Left ventricle myocardium superior (tissue), 1 donor: ENCODE measurements around the gene C19orf73. TPM values are rescaled to one million over a fixed set of nuclear protein-coding genes. Genes with fewer than 3 reads are reported as not detected.
"Not testable (repeated sequence)": the region's sequence is repeated elsewhere in the genome, so short reads cannot be mapped to it uniquely, and the experiment has no call there.

Experiments
- ATAC-seq: fragments of 200-7000 bp; cut with Tn5 transposase; one replicate; pipeline ENCODE4 v1.9.1; 2020; ENCODE audit warnings: mild to moderate bottlenecking, moderate library complexity
- DNase-seq: peaks from one replicate; pipeline ENCODE4 v3.0.0-alpha.2; 2020
- intact Hi-C: fragments of 100-400 bp; cut with micrococcal nuclease; formaldehyde crosslinking; loops from one replicate; pipeline ENCODE4 v1.11.0; 2022
- total RNA-seq: library from RNA; stranded (reverse); fragmentation: NEBNext Ultra II Directional; extraction: Animal tissue kit (Norgen Biotek cat#: 25700); gene quantifications from one replicate; pipeline ENCODE4 v1.2.1, GENCODE V29; 2021
- donor health status: DM: no; HTN: yes; CAD: no; lungs with severe emphysema.

Gene C19orf73
- total RNA-seq, 1 donor from 2014 or later: 1.2 TPM

DNA sequence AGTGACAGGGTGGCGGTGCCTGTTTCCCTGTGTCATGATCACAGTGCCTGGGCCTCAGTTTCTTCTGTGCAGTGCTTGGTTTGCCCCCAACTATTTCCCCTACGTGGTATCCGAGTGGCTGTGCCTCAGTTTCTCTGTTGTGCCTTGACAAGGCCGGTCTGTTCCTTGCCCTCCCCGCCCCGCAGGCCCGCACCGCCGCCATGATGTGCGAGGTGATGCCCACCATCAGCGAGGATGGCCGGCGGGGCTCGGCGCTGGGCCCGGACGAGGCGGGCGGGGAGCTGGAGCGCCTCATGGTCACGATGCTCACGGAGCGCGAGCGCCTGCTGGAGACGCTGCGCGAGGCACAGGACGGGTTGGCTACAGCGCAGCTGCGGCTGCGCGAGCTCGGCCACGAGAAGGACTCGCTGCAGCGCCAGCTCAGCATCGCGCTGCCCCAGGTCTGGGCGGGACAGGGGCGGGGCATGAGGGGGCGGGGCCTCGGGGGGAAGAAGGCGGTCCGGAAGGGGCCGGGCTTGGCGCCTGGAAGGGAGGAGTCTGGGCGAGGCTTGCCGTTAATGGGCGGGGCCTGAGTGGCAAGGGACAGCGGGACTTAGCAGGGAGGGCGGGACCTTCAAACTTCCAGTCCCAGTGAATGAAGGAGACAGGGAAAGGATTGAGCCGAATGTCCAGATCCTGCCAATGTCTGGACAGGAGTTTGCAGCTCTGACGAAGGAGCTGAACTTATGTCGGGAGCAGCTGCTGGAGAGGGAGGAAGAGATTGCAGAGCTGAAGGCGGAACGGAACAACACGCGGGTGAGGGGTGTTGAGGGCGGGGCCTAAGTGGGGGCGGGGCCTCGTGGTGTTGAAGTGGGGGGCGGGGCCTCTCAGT is 9.0 kb upstream of the C19orf73 start:
- ATAC-seq: peak; percentile 98
- intact Hi-C loops: no loop called here
- peak; percentile 95 for DNase-seq

DNA sequence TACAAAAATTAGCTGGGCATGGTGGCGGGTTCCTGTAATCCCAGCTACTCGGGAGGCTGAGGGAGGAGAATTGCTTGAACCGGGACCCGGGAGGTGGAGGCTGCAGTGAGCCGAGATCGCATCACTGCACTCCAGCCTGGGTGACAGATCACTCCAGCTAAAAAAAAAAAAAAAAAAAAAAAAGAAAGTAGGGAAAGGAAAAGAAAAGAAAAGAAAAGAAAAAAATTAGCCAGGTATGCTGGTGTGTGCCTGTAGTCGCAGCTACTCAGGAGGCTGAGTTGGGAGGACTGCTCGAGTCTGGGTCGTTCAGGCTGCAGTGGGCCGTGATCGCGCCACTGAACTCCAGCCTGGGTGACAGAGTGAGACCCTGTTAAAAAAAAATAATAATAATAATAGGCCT is 8.3 kb upstream of the C19orf73 start:
- ATAC-seq, DNase-seq, intact Hi-C loops: not testable (repeated sequence)

DNA sequence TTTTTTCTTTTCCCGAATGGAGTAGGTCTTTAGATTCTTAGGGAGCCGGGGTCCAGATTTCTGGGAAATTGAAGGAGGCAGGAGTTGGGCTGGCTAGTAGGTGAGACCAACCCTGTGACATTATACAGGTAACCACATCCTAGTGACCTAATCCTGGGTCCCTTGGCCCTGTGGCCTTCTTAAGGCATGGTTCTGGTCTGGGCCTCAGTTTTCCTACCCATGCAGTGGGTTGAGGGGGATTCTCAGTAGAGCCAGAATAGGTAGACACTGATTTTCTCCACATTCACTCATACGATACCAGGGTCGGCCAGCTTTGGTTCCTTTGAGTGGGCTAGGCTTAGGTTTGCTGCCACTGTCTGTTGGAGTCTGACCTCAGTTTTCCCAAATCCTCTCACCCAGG is 7.6 kb upstream of the C19orf73 start:
- DNase-seq: no peak
- ATAC-seq: no peak
- intact Hi-C loops: no loop called here

DNA sequence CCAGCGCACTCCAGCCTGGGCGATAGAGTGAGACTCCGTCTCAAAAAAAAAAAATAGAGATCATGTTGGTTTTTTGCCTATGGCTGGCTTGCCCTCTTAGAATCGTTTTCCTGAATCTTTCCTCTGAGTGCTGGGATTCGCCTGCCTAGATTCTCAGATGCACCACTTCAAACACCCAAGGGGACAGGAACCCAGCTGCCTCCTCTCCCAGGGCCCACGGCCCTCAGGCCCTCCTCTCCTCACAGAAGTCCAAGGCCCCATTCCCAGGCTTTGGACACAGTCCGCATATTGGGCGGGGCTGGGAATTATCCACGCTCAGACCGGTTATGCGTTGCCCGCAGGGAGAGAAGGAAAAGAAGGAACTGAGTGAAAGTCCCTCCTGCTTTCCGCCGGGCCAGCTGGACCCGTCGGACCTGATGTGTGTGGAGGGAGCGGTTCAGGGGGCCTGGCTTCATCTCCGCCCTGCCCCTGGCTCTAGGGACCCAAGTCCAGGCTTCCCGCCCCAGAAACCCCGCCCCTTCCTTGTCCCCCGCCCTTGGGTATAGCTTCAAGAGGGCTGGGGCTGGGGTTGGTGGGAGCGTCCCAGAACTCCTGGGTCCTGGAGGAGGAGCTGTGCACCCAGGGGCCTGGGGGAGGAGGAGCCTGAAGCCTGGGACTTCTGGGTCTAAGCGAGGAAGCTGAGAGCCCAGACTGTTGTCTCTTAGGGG is 6.2 kb upstream of the C19orf73 start:
- no peak for DNase-seq
- ATAC-seq: no peak
- intact Hi-C loops: no loop called here

DNA sequence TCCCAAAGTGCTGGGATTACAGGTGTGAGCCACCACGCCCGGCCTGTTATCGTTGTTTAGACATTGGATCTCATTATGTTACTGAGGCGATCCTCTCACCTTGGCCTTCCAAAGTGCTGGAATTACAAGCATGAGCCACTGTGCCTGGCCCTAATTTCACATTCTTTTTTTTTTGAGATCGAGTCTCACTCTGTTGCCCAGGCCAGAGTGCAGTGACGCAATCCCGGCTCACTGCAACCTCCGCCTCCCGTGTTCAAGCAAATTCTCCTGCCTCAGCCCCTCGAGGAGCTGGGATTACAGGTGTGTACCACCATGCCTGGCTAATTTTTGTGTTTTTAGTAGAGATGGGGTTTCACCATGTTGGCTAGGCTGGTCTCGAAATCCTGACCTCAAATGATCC is 4.3 kb upstream of the C19orf73 start:
- intact Hi-C loops: not testable (repeated sequence)

DNA sequence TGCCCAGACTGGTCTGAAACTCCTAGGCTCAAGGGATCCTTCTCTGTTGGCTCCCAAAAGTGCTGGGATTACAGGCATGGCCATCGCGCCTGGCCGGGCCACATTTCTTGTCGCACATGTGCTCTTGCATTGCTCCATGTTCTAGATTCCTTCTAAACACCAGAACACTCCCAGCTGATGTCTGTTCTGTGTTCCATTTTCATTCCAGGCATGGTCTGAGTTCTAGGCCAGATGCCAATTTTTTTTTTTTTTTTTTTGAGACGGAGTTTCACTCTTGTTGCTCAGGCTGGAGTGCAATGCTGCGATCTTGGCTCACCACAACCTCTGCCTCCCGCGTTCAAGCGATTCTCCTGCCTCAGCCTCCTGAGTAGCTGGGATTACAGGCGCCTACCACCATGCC is 2.9 kb upstream of the C19orf73 start:
- ATAC-seq, DNase-seq, intact Hi-C loops: not testable (repeated sequence)

More for the DNA sequence above, 4.3 kb upstream of the C19orf73 start:
- not testable (repeated sequence) for DNase-seq, ATAC-seq

DNA sequence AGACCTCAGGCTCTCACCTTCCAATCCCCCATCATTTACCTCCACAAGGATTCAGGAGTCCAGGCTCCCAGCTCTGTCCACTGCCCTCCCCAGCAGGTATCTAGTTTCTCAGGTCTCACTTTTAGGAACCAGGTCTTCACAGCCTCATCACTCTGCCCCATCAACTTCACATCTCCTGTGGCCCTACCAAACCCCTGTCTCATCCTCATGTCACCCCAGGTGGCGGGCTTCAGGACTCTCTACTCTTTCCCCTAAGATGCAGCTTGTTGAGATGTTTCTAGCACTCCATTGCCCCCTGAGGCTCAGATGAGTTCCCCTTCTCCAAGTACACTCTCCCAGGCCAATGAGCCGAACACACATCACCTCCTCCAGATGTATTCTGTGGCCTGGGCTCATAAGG is 1.9 kb upstream of the C19orf73 start:
- DNase-seq: no peak
- intact Hi-C loops: no loop called here
- ATAC-seq: no peak

DNA sequence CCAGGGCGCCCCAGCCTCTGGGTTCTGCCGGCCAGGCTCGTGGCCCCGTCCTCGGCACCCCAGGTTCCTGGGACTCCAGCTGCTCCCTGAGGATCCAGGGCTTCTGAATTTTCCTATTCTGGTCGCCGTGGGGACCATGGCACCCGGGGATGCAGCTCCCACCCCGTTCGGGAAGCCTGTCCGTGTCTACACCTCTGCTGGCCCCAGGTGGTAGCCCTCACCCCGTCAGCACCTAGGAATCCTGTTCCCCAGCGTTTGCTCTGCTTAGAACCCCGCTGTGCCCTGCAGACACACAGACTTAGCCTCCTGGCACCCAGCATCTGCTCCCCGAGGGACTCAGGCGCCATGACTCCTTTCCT is 1.4 kb upstream of the C19orf73 start:
- no peak for DNase-seq
- intact Hi-C loops: no loop called here
- no peak for ATAC-seq

DNA sequence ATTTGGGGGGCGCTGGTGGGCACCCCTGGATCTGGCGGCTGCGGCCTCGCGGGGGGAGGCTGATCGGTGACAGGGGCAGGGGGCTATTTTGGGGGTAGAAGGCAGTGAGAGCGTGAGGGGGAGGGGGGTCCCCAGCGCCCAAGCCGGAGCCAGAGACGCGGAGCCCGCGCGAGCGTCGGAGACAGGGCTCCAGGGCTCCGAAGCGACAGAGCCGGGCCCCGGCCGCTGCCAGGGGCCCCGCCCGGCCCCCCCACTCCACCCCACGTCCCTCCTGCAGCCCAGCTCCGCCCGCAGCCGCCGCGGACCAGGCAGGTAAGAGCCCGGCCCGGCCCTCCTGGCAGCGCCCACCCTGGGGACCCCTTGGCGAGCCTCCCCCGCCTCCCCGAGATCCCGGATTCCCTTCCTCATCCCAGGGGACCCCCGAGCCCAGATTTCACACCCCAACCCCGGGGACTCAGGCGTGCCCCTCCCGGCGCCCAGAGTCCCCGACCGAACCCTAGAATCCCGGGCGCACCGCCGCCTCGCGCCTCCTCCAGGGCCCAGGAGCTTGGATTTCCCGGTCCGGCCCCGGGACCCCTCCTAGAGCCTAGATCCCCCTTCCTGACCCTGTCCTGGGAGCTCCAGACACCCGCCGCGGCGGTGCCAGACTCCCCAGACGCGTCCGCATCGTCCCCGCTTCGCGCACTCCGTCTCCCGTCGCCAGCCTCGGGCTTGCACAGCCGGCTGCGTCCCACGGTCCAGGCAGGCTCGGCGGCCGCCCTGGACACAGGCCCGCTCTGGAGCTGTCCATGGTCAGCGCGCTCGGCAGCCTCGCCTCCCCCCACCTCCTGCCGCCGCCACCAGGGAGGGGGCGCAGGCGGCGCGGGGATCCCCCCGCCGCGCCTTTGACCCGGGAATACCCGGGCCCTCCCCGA is 725 bp upstream of the C19orf73 start, which contains the start of gene PPFIA3:
Gene PPFIA3 (plus strand): TSS at position 134 of the 914 bp plus-strand sequence. CDS start 8,330 bp downstream, outside the sequence.
- peak; percentile 64 for ATAC-seq
- peak; percentile 85 for DNase-seq
- intact Hi-C loops: no loop called here

DNA sequence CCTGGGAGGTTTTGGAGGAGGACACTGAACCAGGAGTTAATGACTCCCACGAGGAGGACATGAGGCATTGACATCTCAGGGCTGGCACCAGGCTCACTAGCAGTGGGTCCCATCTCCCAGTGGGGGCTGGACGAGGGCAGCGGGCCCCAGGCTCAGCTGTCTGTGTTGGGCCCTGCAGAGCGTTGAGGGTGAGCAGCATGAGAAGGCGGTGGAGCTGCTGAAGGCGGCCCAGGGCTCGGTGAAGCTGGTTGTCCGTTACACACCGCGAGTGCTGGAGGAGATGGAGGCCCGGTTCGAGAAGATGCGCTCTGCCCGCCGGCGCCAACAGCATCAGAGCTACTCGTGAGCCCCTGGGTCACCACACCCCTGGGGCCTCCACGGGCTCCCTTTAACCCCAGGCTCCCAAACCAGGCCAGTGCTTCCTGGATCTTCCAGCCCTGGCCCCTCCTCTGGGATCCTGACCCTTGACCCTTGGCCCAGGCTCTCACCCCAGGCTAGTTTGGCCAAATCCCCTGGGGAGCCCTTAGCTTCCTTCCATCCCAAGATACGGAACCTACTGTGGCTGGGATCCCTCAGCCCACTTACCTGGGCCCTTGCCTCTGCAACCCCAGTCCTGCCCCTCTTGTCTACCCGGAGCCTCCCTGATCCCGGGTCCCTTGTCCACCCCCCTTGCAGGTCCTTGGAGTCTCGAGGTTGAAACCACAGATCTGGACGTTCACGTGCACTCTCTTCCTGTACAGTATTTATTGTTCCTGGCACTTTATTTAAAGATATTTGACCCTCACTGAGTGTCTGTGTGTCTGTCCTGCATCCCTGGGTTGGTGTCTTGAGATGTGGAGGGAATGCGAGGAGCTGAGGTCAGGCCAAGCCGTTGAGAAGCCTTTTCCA is 1.0 kb downstream of the C19orf73 start:
- intact Hi-C loops: no loop called here
- DNase-seq (peak; percentile 50), ATAC-seq (no peak)

DNA sequence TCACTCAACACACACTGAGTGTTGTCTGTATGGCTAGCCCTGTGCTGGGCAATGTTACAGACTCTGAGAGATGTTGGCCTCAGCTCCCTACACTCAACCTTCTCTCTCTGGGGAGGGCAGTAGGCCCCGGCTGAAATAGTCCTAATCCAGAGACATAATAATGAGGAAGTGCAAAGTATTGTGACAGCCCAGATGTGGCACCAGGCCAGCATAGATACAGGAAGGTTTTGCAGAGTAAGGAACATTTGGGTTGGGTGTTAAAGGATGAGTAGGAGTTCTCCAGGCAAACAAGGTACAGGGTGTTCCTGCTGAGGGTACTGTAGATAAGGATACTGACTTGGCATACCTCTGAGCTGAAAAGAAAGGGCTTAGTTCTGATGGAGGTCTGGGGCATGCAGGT is 2.4 kb downstream of the C19orf73 start:
- peak; percentile 69 for DNase-seq
- intact Hi-C loops: no loop called here
- ATAC-seq: no peak

DNA sequence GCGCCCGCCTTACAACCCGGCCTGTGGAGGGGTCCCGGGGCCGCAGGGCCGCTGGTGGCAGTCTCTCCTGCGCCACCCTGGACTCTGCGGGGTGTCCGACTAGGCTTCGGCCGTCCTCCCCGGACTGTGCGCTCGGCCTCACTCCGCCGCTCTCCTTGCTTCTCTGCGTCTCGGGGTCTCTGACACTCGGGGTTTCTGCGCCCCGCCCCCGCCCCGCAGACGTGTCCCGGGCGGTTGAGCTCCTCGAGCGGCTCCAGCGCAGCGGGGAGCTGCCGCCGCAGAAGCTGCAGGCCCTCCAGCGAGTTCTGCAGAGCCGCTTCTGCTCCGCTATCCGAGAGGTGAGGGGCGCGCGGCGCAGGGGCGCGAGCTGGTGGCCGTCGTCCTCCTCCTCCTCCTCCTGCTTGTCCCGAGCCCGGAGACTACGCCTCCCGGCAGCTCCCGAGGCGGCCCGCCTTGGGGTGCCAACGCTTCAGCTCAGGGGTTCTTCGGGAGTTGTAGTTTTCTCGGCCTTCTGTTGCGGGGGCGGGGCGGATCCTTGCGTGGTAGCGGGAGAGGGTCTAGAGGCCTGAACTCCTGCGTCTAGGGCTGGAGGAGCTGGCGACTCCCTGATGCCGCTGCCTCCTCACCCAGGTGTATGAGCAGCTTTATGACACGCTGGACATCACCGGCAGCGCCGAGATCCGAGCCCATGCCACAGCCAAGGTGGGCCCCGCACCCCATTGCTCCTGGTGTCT is 4.1 kb downstream of the C19orf73 start:
- DNase-seq (peak; percentile 81), ATAC-seq (peak; percentile 23)
- intact Hi-C loops: no loop called here

DNA sequence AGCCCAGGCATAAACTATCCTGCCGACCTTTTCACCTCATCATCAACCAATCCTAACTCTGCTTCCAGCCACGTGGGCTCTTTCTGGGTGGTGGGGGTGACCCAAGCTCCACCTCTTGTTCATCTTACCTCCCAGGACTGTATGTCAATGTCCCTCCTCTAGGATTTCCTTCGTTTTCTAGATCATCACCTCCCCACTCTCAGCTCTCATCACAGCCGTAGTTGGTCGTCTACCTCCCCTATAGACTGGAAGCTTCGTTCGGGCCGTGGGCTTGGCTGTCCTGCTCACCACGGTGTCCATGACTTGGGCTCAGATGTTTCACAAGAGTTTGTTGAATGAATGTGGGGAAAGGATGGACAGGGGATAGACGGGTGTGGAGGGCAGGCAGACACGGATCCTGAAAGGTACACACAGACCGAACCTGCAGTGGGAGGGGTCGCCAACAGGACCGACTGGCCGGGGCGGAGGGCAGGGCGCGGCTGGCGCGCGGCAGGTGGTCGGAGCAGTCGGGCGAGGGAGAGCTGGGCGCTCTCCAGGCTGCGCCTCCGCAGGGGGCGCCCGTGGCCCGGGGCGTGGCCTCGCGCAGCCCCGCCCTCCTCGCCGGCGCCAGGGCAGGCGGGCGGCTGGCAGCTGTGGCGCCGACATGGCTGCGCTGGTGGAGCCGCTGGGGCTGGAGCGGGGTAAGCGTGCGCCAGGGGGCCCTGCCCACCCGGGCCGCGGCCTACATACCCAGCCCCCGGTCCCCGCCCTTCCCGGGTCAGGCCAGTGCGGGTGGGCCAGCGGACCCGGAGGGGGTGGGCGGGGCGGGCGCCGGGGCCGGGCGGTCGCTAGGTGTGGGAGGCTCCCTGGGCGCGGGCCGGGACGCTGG is 4.9 kb downstream of the C19orf73 start, which contains the start of gene LIN7B:
Gene LIN7B (plus strand): TSS at position 609 of the 868 bp plus-strand sequence. CDS start 35 bp downstream, at position 644.
- ATAC-seq (peak; percentile 61), DNase-seq (peak; percentile 85)
- intact Hi-C loops: no loop called here

DNA sequence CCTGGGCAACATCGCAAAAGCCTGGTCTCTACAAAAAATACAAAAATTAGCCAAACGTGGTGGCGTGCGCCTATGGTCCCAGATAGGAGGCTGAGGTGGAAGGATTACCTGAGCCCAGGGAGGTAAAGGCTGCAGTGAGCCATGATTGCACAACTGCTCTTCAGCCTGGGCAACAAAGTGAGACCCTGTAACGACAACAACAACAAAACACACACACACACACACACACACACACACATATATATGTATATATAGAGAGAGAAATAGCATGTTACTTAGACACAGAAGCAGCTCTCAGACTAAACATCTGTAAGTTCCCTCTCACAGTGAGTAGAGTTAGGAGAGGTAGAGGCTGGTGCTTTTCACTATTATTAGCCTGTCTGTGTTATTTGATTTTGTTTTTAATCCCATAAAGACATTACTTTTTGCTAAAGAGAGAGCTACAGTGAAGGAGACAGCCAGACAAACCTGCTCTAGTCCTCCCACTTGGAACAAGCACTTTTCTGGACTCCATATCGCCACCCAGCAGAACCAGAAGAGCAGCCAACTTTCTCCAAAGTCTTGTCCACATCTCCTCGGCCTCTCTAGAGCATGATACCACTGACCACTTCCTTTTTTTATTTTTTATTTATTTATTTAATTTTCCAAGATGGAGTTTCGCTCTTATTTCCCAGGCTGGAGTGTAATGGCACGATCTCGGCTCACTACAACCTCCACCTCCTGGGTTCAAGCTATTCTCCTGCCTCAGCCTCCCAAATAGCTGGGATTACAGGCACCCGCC is 7.5 kb downstream of the C19orf73 start:
- intact Hi-C loops: no loop called here
- no peak for ATAC-seq

DNA sequence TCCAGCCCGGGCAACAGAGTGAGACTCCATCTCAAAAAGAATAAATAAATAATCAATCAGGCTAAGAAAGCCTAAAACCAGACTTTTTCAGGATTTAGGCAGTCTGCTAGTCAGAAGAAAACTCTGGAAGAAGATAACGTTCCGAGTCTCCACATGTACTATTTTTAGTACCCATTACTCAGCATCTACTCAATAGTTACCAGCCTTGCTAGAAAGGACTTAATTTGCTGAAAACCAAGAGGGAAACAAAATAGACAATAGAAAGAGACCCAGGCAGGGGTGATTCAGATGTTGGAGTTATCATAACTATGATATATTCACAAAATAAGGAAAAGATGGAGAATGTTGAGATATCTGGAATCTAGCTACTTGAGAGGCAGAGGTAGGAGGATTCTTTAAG is 8.4 kb downstream of the C19orf73 start:
- DNase-seq: no peak
- ATAC-seq: no peak
- intact Hi-C loops: no loop called here

More for the DNA sequence above, 7.5 kb downstream of the C19orf73 start:
- DNase-seq: no peak
